ENCODE results near the gene TAAR5.

GRCh38 chr6:132567566-132567965 lies 22.0 kb downstream of the TAAR5 start:
- no peak for TF ChIP-seq CTCF (IDR thresholded peaks at IDR 0.05)
- TF ChIP-seq POLR2A (IDR thresholded peaks at IDR 0.05) = no peak
- TF ChIP-seq POLR2AphosphoS5 (IDR thresholded peaks at IDR 0.05) = no peak
- no peak for TF ChIP-seq EP300 (IDR thresholded peaks at IDR 0.05)

All from suprapubic skin (tissue), 4 donors.